BJ (cell line): ENCODE measurements around the gene CFAP74. TPM values are rescaled to one million over a fixed set of nuclear protein-coding genes. Genes with fewer than 3 reads are reported as not detected.

Source experiments
- CTCF ChIA-PET: fragments of 350-600 bp; formaldehyde crosslinking; extraction: SDS; loops from one replicate; lab custom pipeline; 2021; ENCODE audit warnings: antibody characterized with exemption, inconsistent platforms; lab: Yijun Ruan, JAX
- POLR2A ChIA-PET: fragments of 300-600 bp; sonication (Branson Sonifier 250); formaldehyde crosslinking; extraction: SDS; loops from one replicate; lab custom pipeline; 2021; ENCODE audit warnings: antibody characterized with exemption; lab: Charles Lee
- DNase-seq: peaks from one replicate; pipeline ENCODE4 v3.0.0-alpha.2; 2011; ENCODE audit warnings: low read depth
- H3K27me3 ChIP-seq: 2 replicates; pipeline ENCODE4 v1.6.0; 2011; ENCODE audit warnings: low read length; ENCODE audit not compliant: control insufficient read depth, insufficient read depth
- H3K36me3 ChIP-seq: 2 replicates; pipeline ENCODE4 v1.5.1; 2011; ENCODE audit warnings: low read length; ENCODE audit not compliant: control insufficient read depth, insufficient read depth
- H3K4me3 ChIP-seq: 2 replicates; pipeline ENCODE4 v1.5.1; 2011; ENCODE audit warnings: low read depth, mild to moderate bottlenecking, control low read depth, low read length
- CTCF ChIP-seq: IDR thresholded peaks from 2 replicates; pipeline ENCODE4 v1.5.1; 2011; ENCODE audit warnings: low read depth, mild to moderate bottlenecking, control low read depth, inconsistent platforms, low read length, moderate library complexity; ENCODE audit not compliant: insufficient read depth
- polyA plus RNA-seq: library from polyadenylated mRNA; depleted of rRNA; stranded (reverse); fragments of >200 nt; gene quantifications from 2 replicates; pipeline ENCODE4 v1.2.3, GENCODE V29; 2011

The CFAP74 gene
- polyA plus RNA-seq, 1 experiment: not detected

- CTCF ChIA-PET: interaction anchor here (0.9 to 1.2 kb wide), 2 partner anchors 21 to 37 kb away, joined by 3 read pairs; no protein-coding TSS in a partner anchor
- no peak for TF ChIP-seq CTCF
- H3K4me3 ChIP-seq: no peak overlapping the region
- no peaks in the 10 kb centered on the region for H3K27me3 ChIP-seq
- no peak for DNase-seq
- POLR2A ChIA-PET: no interaction called here
- H3K36me3 ChIP-seq: no peaks in the 10 kb centered on the region
Measured at GRCh38 chr1:1922956-1923833, 80.4 kb downstream of the CFAP74 start.

- TF ChIP-seq CTCF: no peak
- Histone ChIP-seq H3K36me3 (no peaks in the 10 kb centered on the region), H3K27me3 (no peaks in the 10 kb centered on the region), H3K4me3 (no peak overlapping the region)
- CTCF ChIA-PET: interaction anchor here (0.9 kb wide), 1 partner anchor 38 kb away, joined by 3 read pairs; no protein-coding TSS in a partner anchor
- DNase-seq: no peak
- POLR2A ChIA-PET: no interaction called here
Measured at GRCh38 chr1:1922702-1922955, 81.0 kb downstream of the CFAP74 start.

- DNase-seq: no peak
- no peak for TF ChIP-seq CTCF
- CTCF ChIA-PET: interaction anchor here (1.5 to 1.8 kb wide), 2 partner anchors 13 to 22 kb away, joined by 4 to 5 read pairs; no protein-coding TSS in a partner anchor
Measured at GRCh38 chr1:1921901-1922701, 81.5 kb downstream of the CFAP74 start.

GRCh38 chr1:1921459-1921862 is 82.1 kb downstream of the CFAP74 start:
- TF ChIP-seq CTCF: no peak
- POLR2A ChIA-PET: no interaction called here

More at GRCh38 chr1:1921901-1922701, 81.5 kb downstream of the CFAP74 start:
- Histone ChIP-seq H3K4me3 (no peak overlapping the region), H3K36me3 (no peaks in the 10 kb centered on the region), H3K27me3 (no peaks in the 10 kb centered on the region)
- POLR2A ChIA-PET: no interaction called here

More at GRCh38 chr1:1921459-1921862, 82.1 kb downstream of the CFAP74 start:
- Histone ChIP-seq H3K4me3 (no peak overlapping the region), H3K27me3 (no peaks in the 10 kb centered on the region), H3K36me3 (no peaks in the 10 kb centered on the region)
- no peak for DNase-seq
- CTCF ChIA-PET: interaction anchor here (1.5 to 1.8 kb wide), 2 partner anchors 12 to 23 kb away, joined by 4 to 5 read pairs; no protein-coding TSS in a partner anchor
